Right atrium auricular region (tissue), 2 donors: ENCODE measurements around the gene ZBTB40. TPM values are rescaled to one million over a fixed set of nuclear protein-coding genes. Genes with fewer than 3 reads are reported as not detected.

Experiments
- DNase-seq: peaks from one replicate; pipeline ENCODE4 v3.0.0-alpha.2; 2019; ENCODE audit warnings: low spot score
- H3K27ac ChIP-seq, 2 donors: fragments of 200-600 bp; sonication (generic); 1 replicate in 1 of 2; 2 replicates in 1 of 2; pipeline ENCODE4 v1.5.1; 2016 to 2019
- H3K27me3 ChIP-seq, 2 donors: fragments of 200-600 bp; sonication (generic); one replicate each; pipeline versions ENCODE4 v1.5.1 to v1.6.0; 2017 to 2019
- H3K36me3 ChIP-seq: fragments of 200-600 bp; sonication (generic); one replicate; pipeline ENCODE4 v1.5.1; 2016
- H3K4me1 ChIP-seq, 2 donors: fragments of 200-600 bp; sonication (generic); one replicate each; pipeline versions ENCODE4 v1.5.1 to v1.6.0; 2017 to 2019
- H3K4me3 ChIP-seq, 2 donors: fragments of 200-600 bp; sonication (generic); 1 replicate in 1 of 2; 2 replicates in 1 of 2; pipeline ENCODE4 v1.5.1; 2017 to 2019; ENCODE audit warnings: mild to moderate bottlenecking in 1 of 2, moderate library complexity in 1 of 2
- H3K9me3 ChIP-seq, 2 donors: fragments of 200-600 bp; sonication (generic); one replicate each; pipeline ENCODE4 v1.5.1; 2019
- total RNA-seq, 2 donors: library from RNA; depleted of rRNA; stranded (reverse); fragments of >200 nt; gene quantifications; one replicate each; pipeline ENCODE4 v1.1.0, GENCODE V29; 2016
- TF ChIP-seq, protein P1 (sequence below), 2 donors: fragments of 200-600 bp; sonication (generic); IDR thresholded peaks; one replicate each; pipeline ENCODE4 v1.5.1; 2019; ENCODE audit warnings: antibody characterized with exemption in 2 of 2

Gene ZBTB40
- total RNA-seq, 2 donors from 2014 or later = 10.4 to 12.5 TPM

DNA sequence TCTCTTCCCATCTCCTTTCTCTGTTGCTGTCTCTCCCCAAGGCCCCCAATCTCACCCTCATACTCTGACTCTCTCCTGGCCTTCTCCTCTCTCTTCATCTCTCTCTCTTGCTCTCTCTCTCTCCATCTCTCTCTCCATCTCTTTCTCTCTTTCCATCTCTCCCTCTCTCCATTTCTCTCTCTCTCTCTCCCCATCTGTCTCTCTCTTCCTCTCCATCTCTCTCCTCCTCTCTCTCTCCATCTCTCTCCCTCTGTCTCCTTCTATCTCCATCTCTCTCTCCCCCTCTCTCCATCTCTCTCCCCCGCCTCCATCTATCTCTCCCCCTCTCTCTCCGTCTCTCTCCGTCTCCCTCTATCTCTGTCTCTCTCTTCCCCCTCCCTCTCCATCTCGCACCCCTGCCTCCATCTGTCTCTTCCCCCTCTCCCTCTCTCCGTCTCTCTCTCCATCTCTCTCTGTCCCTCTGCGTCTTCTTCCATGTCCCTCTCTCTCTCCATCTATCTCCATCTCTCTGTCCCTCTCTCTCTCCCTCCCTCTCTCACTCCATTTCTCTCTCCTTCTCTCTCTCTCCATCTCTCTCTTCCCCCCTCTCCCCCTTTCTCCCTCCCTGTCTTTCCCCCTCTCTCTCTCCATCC lies 95.7 kb downstream of the ZBTB40 start:
- TF ChIP-seq, protein P1, sequence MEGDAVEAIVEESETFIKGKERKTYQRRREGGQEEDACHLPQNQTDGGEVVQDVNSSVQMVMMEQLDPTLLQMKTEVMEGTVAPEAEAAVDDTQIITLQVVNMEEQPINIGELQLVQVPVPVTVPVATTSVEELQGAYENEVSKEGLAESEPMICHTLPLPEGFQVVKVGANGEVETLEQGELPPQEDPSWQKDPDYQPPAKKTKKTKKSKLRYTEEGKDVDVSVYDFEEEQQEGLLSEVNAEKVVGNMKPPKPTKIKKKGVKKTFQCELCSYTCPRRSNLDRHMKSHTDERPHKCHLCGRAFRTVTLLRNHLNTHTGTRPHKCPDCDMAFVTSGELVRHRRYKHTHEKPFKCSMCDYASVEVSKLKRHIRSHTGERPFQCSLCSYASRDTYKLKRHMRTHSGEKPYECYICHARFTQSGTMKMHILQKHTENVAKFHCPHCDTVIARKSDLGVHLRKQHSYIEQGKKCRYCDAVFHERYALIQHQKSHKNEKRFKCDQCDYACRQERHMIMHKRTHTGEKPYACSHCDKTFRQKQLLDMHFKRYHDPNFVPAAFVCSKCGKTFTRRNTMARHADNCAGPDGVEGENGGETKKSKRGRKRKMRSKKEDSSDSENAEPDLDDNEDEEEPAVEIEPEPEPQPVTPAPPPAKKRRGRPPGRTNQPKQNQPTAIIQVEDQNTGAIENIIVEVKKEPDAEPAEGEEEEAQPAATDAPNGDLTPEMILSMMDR (IDR thresholded peaks at IDR 0.05) = no peak
- Histone ChIP-seq H3K9me3 (no peaks in the 10 kb centered on the region), H3K4me1 (no peaks in the 10 kb centered on the region), H3K36me3 (no peaks in the 10 kb centered on the region), H3K4me3 (no peak overlapping the region), H3K27me3 (no peaks in the 10 kb centered on the region), H3K27ac (no peak overlapping the region)
- no peak for DNase-seq

DNA sequence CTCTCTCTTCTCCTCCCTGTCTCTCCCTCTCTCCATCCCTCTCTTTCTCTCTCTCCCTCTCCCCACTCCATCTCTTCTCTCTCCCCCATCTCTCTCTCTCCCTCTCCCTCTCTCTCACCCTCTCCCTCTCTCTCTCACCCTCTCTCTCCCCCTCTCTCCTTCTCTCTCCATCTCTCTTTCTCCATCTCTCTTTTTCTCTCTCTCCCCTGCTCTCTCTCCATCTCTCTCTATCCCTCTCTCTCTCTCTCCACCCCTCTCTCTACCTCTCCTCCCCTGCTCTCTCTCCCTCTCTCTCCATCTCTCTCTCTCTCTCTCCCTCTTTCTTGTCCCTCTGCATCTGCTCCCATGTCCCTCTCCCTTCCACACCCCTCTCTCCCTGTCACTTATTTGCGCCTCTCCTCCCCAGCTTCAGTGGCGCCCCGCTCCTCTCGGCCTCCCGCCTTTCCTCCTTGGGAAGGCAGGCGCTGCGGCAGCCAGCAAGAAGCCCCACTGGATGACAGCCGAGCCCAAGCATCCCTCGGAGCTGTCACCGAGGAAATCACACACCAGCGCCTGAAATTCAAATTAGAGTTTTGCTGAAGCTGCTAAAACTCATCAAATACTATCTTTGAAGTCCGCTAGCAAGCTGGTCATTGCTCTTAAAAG lies 96.3 kb downstream of the ZBTB40 start:
- Histone ChIP-seq H3K4me1 (no peaks in the 10 kb centered on the region), H3K4me3 (no peak overlapping the region), H3K27ac (no peak overlapping the region), H3K27me3 (no peaks in the 10 kb centered on the region), H3K36me3 (no peaks in the 10 kb centered on the region), H3K9me3 (no peaks in the 10 kb centered on the region)
- TF ChIP-seq, protein P1 (IDR thresholded peaks at IDR 0.05) = no peak
- DNase-seq = no peak

DNA sequence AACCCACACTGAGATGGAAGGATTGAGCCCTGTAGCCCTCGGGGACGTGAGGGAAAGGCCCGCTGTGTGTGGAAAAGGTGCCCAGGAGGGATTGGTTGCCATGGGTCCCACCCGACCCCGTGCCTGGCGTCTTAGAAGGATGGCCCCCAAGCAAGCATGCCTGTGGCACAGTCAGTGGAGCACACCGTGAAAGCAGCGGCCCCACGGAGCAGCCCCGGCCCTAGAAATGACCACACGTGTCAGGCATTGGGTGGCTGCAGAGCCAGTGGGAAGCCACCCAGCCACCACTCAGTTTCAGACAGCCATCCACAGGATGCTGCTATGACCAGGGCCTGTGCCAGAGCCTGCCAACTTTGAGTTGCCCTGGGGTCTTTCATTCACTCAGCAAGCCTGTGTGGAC lies 98.4 kb downstream of the ZBTB40 start:
- Histone ChIP-seq H3K4me3 (no peak overlapping the region), H3K36me3 (no peaks in the 10 kb centered on the region), H3K4me1 (peaks cover 0 to under 1% of the 10 kb centered on the region in 2 donors), H3K27me3 (no peaks in the 10 kb centered on the region), H3K9me3 (no peaks in the 10 kb centered on the region), H3K27ac (no peak overlapping the region)
- TF ChIP-seq, protein P1 (IDR thresholded peaks at IDR 0.05) = no peak
- no peak for DNase-seq

DNA sequence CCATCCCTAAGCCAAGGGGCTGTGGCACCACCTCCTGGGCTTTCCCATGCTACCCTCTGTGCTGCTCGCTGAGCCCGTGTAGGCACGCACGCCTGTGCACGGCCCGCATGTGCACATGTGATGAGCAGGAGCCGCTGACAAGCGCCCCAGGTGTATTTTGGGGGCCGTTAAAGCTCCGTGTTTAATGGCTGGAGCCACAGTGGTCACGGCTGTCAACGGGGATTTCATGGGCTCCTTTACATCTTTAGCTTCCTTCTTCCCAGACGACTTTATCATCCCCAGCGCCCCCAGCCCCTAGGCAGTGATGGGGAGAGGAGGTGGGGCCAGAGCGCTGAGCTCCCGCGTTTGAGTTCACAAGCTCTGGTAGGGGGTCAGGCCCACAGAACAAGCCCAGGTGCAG lies 99.9 kb downstream of the ZBTB40 start:
- no peak overlapping the region for H3K4me3 ChIP-seq
- no peaks in the 10 kb centered on the region for H3K27me3 ChIP-seq
- peaks cover 0 to 8% of the 10 kb centered on the region in 2 donors for H3K4me1 ChIP-seq
- DNase-seq = no peak
- H3K27ac ChIP-seq = no peak overlapping the region
- no peaks in the 10 kb centered on the region for H3K9me3 ChIP-seq
- no peaks in the 10 kb centered on the region for H3K36me3 ChIP-seq
- TF ChIP-seq, protein P1 (IDR thresholded peaks at IDR 0.05) = no peak

DNA sequence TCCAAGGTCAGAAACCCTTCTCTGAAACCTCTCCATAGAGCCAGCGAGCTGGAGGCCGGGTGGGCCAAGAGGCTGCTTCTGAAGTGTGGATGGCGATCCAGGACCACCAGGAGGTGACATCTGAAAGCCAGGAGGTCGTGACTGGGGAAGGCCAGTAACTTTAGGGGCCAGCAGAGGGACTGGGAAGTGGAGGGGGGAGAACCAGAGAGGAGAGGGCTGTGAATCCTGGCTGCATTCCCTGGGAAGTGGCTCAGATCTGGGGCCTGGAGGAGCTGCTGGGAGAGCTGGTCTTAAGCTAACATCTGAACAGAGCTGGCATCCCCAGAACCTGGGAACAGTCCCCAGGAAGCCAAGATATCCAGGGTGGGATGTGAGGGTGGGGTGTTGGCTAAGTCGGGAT lies 100.4 kb downstream of the ZBTB40 start:
- H3K27me3 ChIP-seq = no peaks in the 10 kb centered on the region
- no peak overlapping the region for H3K4me3 ChIP-seq
- DNase-seq = no peak
- no peaks in the 10 kb centered on the region for H3K9me3 ChIP-seq
- TF ChIP-seq, protein P1 (IDR thresholded peaks at IDR 0.05) = no peak
- peaks cover 0 to 8% of the 10 kb centered on the region in 2 donors for H3K4me1 ChIP-seq
- no peaks in the 10 kb centered on the region for H3K36me3 ChIP-seq
- H3K27ac ChIP-seq = no peak overlapping the region
